Transverse colon (tissue), 4 donors: ENCODE data around the gene FAM187B.

Experiments used
- CTCF ChIP-seq, 5 experiments: fragments of 200-600 bp in 3 of 5; fragments of 450-650 bp in 2 of 5; sonication (generic) in 3 of 5; IDR thresholded peaks; 1 replicate in 2 of 5; 2 replicates in 3 of 5; pipeline ENCODE4 v1.5.1; 2016 to 2017; ENCODE audit warnings: antibody characterized with exemption in 5 of 5, inconsistent platforms in 3 of 5, mild to moderate bottlenecking in 2 of 5, moderate library complexity in 1 of 5
- EP300 ChIP-seq: sonication (generic); formaldehyde crosslinking; IDR thresholded peaks from one replicate; pipeline ENCODE4 v1.6.1; 2017; ENCODE audit warnings: antibody characterized with exemption, low read depth
- POLR2A ChIP-seq: fragments of 450-650 bp; IDR thresholded peaks from one replicate; pipeline ENCODE4 v1.6.1; 2016; ENCODE audit warnings: antibody characterized with exemption, mild to moderate bottlenecking, moderate library complexity
- POLR2AphosphoS5 ChIP-seq, 3 donors: sonication (generic); formaldehyde crosslinking; IDR thresholded peaks; one replicate each; pipeline ENCODE4 v1.6.1; 2016; ENCODE audit warnings: antibody characterized with exemption in 3 of 3

- no peak for TF ChIP-seq CTCF (IDR thresholded peaks at IDR 0.05)
- no peak for TF ChIP-seq POLR2A
- no peak for TF ChIP-seq POLR2AphosphoS5 (IDR thresholded peaks at IDR 0.05)
- TF ChIP-seq EP300: no peak
Observed at GRCh38 chr19:35184884-35185283, 43.7 kb downstream of the FAM187B start.
